MM.1S (cell line): Measurements from ENCODE around the gene SAP30BP.

ENCODE experiments used
- DNase-seq: peaks from one replicate; pipeline ENCODE4 v3.0.0-alpha.2; 2015
- H2AFZ ChIP-seq: fragments of 300-600 bp; sonication (generic); 2 replicates; pipeline ENCODE4 v1.6.0; 2016; ENCODE audit warnings: antibody characterized with exemption, low read length
- H3F3A ChIP-seq: fragments of 300-600 bp; sonication (generic); 2 replicates; pipeline ENCODE4 v1.6.1; 2016; ENCODE audit warnings: mild to moderate bottlenecking, antibody characterized with exemption, low read length, moderate library complexity, mixed read lengths; ENCODE audit not compliant: insufficient read depth
- H3K27ac ChIP-seq: fragments of 300-600 bp; sonication (generic); 2 replicates; pipeline ENCODE4 v1.5.1; 2016; ENCODE audit warnings: mild to moderate bottlenecking, low read length
- H3K27me3 ChIP-seq: fragments of 300-600 bp; sonication (generic); replicated peaks from 2 replicates; pipeline ENCODE4 v1.6.0; 2016; ENCODE audit warnings: low read length; ENCODE audit not compliant: insufficient read depth
- H3K36me3 ChIP-seq: fragments of 300-600 bp; sonication (generic); replicated peaks from 2 replicates; pipeline ENCODE4 v1.6.1; 2016; ENCODE audit warnings: mild to moderate bottlenecking, low read length, mixed read lengths; ENCODE audit not compliant: insufficient read depth
- H3K4me1 ChIP-seq: fragments of 300-600 bp; sonication (generic); 2 replicates; pipeline ENCODE4 v1.6.1; 2016; ENCODE audit warnings: low read length, mixed read lengths
- H3K4me2 ChIP-seq: fragments of 300-600 bp; sonication (generic); 2 replicates; pipeline ENCODE4 v1.6.0; 2016; ENCODE audit warnings: low read depth, low read length
- H3K4me3 ChIP-seq: fragments of 300-600 bp; sonication (generic); 2 replicates; pipeline ENCODE4 v1.5.1; 2016; ENCODE audit warnings: low read length, mixed read lengths
- H3K79me2 ChIP-seq: fragments of 300-600 bp; sonication (generic); 2 replicates; pipeline ENCODE4 v1.6.1; 2016; ENCODE audit warnings: mixed run types, low read length, mixed read lengths
- H3K9ac ChIP-seq: fragments of 300-600 bp; sonication (generic); 2 replicates; pipeline ENCODE4 v1.6.1; 2016; ENCODE audit warnings: low read length, mixed read lengths
- H3K9me2 ChIP-seq: fragments of 300-600 bp; sonication (generic); replicated peaks from 2 replicates; pipeline ENCODE4 v1.6.1; 2016; ENCODE audit warnings: mild to moderate bottlenecking, low read length, mixed read lengths; ENCODE audit not compliant: insufficient read depth
- H3K9me3 ChIP-seq: fragments of 300-600 bp; sonication (generic); replicated peaks from 2 replicates; pipeline ENCODE4 v1.6.1; 2016; ENCODE audit warnings: mild to moderate bottlenecking, low read length, mixed read lengths; ENCODE audit not compliant: insufficient read depth
- H4K20me1 ChIP-seq: fragments of 300-600 bp; sonication (generic); 2 replicates; pipeline ENCODE4 v1.6.1; 2016; ENCODE audit warnings: mild to moderate bottlenecking, low read length, moderate library complexity, mixed read lengths; ENCODE audit not compliant: insufficient read depth
- EZH2 ChIP-seq: fragments of 300-600 bp; sonication (generic); optimal IDR thresholded peaks from 2 replicates; pipeline ENCODE3; 2017; ENCODE audit warnings: low read depth, mild to moderate bottlenecking, antibody characterized with exemption, low read length, mixed read lengths
- EZH2phosphoT487 ChIP-seq: fragments of 300-600 bp; sonication (generic); IDR thresholded peaks from 2 replicates; pipeline ENCODE4 v1.6.1; 2018; ENCODE audit warnings: antibody characterized with exemption, low read length
- TF ChIP-seq, protein P1 (sequence below): fragments of 300-600 bp; sonication (generic); IDR thresholded peaks from 2 replicates; pipeline ENCODE4 v1.5.1; 2016; ENCODE audit warnings: antibody characterized with exemption, low read length, mixed read lengths

SAP30BP gene

DNA sequence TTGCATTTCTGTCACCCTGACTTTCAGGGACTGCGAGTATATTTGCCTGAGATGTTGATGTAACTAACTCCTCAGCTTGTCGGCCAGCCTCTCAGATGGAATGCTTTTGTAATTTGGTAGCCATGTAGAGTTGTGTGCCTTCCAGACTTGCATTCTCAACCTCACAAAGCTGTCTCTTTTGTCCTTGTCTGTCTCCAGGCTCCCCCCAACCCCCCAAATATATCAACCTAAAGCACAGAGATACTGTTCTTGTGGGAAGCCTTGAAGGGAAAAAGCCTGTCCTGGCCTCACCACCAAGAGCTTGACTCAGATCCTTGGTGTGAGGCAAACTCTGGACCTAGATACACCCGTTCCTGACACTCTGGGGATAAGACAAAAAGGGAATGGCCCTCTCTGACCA is 18.4 kb downstream of the SAP30BP start:
- H3K9ac ChIP-seq: no peak overlapping the region
- H3K4me2 ChIP-seq: no peak overlapping the region
- TF ChIP-seq, protein P1, sequence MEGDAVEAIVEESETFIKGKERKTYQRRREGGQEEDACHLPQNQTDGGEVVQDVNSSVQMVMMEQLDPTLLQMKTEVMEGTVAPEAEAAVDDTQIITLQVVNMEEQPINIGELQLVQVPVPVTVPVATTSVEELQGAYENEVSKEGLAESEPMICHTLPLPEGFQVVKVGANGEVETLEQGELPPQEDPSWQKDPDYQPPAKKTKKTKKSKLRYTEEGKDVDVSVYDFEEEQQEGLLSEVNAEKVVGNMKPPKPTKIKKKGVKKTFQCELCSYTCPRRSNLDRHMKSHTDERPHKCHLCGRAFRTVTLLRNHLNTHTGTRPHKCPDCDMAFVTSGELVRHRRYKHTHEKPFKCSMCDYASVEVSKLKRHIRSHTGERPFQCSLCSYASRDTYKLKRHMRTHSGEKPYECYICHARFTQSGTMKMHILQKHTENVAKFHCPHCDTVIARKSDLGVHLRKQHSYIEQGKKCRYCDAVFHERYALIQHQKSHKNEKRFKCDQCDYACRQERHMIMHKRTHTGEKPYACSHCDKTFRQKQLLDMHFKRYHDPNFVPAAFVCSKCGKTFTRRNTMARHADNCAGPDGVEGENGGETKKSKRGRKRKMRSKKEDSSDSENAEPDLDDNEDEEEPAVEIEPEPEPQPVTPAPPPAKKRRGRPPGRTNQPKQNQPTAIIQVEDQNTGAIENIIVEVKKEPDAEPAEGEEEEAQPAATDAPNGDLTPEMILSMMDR: no peak
- TF ChIP-seq EZH2 (no peak), EZH2phosphoT487 (no peak)
- peaks cover 78% of the 10 kb centered on the region for H3K79me2 ChIP-seq
- no peak overlapping the region for H2AFZ ChIP-seq
- no peaks in the 10 kb centered on the region for H3K36me3 ChIP-seq
- peaks cover 36% of the 10 kb centered on the region for H3K4me1 ChIP-seq
- no peaks in the 10 kb centered on the region for H3K27me3 ChIP-seq
- no peak overlapping the region for H3K4me3 ChIP-seq
- DNase-seq: no peak
- no peaks in the 10 kb centered on the region for H4K20me1 ChIP-seq
- no peaks in the 10 kb centered on the region for H3K9me3 ChIP-seq
- H3F3A ChIP-seq: peaks cover 32% of the 10 kb centered on the region
- no peaks in the 10 kb centered on the region for H3K9me2 ChIP-seq
- no peak overlapping the region for H3K27ac ChIP-seq

DNA sequence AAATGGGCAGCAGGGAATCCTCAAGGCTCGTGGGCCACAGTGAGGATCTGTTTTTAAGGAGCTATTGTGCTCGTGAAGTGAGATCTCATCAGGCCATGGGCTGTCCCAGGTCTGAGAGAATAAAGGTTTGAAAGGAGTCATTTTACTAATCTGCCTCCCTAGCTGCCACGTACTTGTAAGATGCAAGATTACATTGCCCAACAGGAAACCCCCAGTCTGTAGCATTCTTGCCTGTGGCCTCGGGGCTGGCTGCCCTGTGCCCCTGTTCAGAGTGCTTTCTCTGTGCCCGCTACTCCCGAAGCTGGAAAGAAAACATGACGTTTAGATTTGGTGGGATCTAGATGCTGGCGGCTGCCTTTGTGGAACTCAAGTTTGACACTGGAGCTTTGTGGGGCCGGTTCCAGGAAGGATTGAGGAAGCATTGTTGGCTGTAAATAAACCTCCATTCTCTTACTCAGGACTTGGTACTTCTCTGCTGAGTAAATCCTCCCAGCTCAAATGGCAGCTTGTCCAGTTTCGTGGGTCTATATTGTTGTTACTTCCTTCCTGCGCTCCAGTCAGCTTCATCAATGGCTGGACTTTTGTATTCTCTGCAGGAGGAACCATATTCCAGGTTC is 21.2 kb downstream of the SAP30BP start:
- H4K20me1 ChIP-seq: no peaks in the 10 kb centered on the region
- no peaks in the 10 kb centered on the region for H3K9me2 ChIP-seq
- H3K36me3 ChIP-seq: no peaks in the 10 kb centered on the region
- H3K9me3 ChIP-seq: no peaks in the 10 kb centered on the region
- DNase-seq: no peak
- H3F3A ChIP-seq: peaks cover 32% of the 10 kb centered on the region
- H3K27me3 ChIP-seq: no peaks in the 10 kb centered on the region
- peak overlapping the region; percentile 59 for H3K4me2 ChIP-seq
- H3K27ac ChIP-seq: peak overlapping the region; percentile 87
- H3K79me2 ChIP-seq: peaks cover 86% of the 10 kb centered on the region
- TF ChIP-seq, protein P1: no peak
- TF ChIP-seq EZH2 (no peak), EZH2phosphoT487 (no peak)
- H3K4me3 ChIP-seq: no peak overlapping the region
- H3K4me1 ChIP-seq: peaks cover 41% of the 10 kb centered on the region
- no peak overlapping the region for H2AFZ ChIP-seq
- peak overlapping the region; percentile 59 for H3K9ac ChIP-seq

DNA sequence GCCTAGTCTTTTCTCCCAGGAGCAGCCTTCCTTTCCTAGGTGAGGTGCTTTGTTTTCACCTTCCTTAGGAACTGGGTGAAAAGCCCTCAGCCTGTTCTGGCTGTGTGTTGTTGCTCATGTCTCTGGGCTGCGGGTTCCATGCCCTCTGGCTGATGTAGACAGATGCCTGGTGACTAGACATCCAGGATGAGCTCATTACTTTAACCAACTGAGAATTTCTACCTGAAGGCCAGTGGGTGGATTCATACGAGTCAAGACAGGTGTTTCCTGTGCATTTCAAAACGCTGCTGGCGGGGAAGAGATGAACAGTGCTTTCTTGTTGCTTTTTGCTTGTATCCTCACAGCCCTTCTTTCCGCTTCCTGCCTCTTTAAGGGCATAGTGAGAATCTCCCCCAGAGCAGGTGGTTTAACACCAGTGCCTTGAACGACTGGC is 22.3 kb downstream of the SAP30BP start:
- H3K4me1 ChIP-seq: peaks cover 41% of the 10 kb centered on the region
- peaks cover 86% of the 10 kb centered on the region for H3K79me2 ChIP-seq
- no peaks in the 10 kb centered on the region for H3K27me3 ChIP-seq
- no peak overlapping the region for H2AFZ ChIP-seq
- peak overlapping the region; percentile 59; the same call in 1 of the 2 replicates for H3K9ac ChIP-seq
- no peaks in the 10 kb centered on the region for H3K9me2 ChIP-seq
- H3K4me3 ChIP-seq: no peak overlapping the region
- no peaks in the 10 kb centered on the region for H4K20me1 ChIP-seq
- DNase-seq: peak; percentile 96
- H3K4me2 ChIP-seq: peak overlapping the region; percentile 59; the same call in 1 of the 2 replicates
- TF ChIP-seq EZH2 (no peak), EZH2phosphoT487 (no peak)
- TF ChIP-seq, protein P1: no peak
- peak overlapping the region; percentile 87 for H3K27ac ChIP-seq
- H3F3A ChIP-seq: peaks cover 32% of the 10 kb centered on the region
- no peaks in the 10 kb centered on the region for H3K9me3 ChIP-seq
- no peaks in the 10 kb centered on the region for H3K36me3 ChIP-seq
